LNCAP (cell line): ENCODE results near the gene SLC38A10.

ENCODE experiments used
- CTCF ChIP-seq: fragments of 450-650 bp; IDR thresholded peaks from 2 replicates; pipeline ENCODE4 v1.5.1; 2017; ENCODE audit warnings: mild to moderate bottlenecking

SLC38A10 gene

GRCh38 chr17:81322271-81323082, 27.4 kb upstream of the SLC38A10 start:
- peak; percentile 40; the same call in 1 of the 2 replicates for TF ChIP-seq CTCF

GRCh38 chr17:81317961-81318605, 23.0 kb upstream of the SLC38A10 start:
- TF ChIP-seq CTCF: no peak

GRCh38 chr17:81317530-81317821, 22.4 kb upstream of the SLC38A10 start:
- TF ChIP-seq CTCF: no peak

GRCh38 chr17:81315885-81316391, 20.8 kb upstream of the SLC38A10 start:
- TF ChIP-seq CTCF: no peak

GRCh38 chr17:81315129-81315884, 20.2 kb upstream of the SLC38A10 start:
- no peak for TF ChIP-seq CTCF

GRCh38 chr17:81314398-81315081, 19.4 kb upstream of the SLC38A10 start:
- no peak for TF ChIP-seq CTCF

GRCh38 chr17:81313776-81314397, 18.8 kb upstream of the SLC38A10 start:
- TF ChIP-seq CTCF: no peak
